ENCODE results near the gene SPATA3.
A peak's percentile ranks its signal among the peaks of the same experiment; 100 is the strongest.
"Not testable (repeated sequence)": the region's sequence is repeated elsewhere in the genome, so short reads cannot be mapped to it uniquely, and the experiment has no call there.

Gene SPATA3

DNA sequence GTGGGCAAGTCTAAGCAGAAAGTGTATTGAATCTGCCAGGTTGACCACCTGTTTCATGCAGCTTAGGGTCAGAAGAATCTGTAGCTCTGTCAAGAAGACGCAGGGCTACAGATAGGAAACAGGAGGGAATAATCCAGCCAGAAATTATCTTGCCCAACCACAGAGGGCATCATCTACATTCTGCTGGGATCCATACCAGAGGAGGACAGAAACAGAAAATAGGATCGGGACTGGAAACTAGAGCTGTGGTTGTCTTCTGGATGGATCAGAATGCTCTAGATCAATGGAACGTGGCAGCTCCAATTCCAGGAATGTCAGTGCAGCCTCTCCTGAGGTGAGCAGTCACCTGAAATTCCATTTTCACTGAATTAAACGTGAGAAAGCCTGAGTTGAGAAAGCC, 3.6 kb downstream of the SPATA3 start:
- DNase-seq = no peak

DNA sequence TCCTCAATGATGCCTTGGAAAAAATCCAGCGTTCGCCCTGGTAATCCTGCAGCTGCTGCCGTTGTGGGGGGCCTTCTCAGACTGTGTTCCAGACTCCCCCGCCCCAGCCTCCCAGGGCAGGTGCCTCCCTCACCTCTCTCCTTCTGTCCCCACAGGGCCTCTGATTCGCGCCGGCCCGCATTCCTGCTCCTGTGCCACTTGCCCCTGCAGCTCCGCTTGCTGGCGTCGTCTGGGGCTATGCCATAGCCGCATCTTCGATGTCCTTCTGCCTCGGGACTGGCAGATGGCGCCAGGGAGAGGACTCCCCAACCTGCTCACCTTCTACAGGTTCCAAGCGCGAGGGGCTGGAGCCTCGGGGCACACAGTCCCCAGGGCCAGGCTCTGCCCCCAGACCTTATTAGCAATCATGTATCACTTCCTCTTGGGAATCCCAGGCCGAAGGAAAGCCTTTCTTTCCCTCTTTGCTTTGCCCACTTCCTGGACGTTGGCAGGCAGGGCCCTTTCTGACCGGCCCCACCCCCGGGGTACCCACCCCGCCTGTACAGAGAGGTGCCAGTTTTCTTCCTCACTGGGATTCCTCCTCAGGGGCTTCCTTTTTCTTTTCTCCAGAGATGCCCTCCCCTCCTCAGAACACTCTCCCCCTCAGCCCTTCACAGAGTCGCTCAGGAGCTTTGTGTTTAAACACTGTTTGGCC, 4.4 kb downstream of the SPATA3 start:
- DNase-seq = peak; percentile 36

DNA sequence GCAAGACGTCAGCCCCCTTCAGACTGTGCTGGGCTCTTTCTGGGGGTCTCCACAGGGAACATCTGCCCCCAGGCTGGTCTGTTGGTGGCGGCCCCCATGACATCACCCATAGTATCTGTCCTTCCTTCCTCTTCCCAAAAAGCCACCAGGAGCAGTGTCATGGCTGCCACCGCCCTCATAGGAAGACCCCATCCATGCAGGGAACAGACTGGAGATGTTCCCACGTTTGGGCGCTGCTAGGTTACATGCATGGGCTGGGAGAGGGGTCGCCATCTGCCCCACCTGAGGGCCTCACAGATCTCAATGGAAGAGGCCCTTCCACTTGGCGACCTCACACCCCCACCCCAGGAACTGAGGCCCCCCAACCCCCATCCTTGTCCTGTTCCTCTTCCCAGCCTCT, 5.1 kb downstream of the SPATA3 start:
- DNase-seq = no peak

DNA sequence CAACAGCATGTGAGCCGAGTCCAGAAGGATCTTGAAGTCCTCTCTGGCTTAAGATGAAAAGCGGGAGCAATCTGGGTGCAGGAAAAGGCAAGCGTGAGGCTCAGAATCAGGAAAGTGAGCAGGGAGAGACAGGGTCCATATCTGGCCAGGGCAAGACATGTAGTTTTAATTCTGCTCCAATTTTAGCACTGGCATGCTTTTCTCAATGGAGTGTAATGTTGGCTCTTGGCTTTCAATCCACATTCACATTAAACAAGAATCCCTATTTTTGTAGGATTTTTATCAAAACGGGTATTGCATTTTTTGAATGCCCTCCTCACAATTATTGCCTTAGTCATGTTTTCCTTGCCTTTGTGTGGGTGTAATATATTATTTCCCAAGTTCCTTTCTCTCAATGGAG, 6.0 kb downstream of the SPATA3 start:
- no peak for DNase-seq

- no peak for DNase-seq
Observed at GRCh38 chr2:231002641-231003040, 6.7 kb downstream of the SPATA3 start.

DNA sequence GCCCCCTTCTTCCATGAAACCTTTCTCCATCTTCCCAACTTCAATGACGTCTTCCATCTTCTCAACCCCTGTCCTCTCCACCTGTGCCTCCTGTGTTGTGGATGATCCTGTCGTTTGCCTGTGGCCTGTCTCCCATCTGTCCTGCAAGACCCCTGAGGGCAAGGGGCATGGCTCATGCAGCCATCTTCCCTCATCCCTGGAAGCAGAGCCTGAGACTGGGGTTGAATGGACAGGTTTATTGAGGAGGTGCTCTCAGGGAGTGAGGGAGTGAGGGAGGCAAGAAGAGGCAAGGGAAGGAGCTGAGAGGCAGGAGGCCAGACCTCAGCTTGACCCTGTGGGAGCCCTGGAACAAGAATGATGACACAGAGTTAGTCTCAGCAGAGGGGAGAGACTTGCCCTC, 7.3 kb downstream of the SPATA3 start:
- no peak for DNase-seq

DNA sequence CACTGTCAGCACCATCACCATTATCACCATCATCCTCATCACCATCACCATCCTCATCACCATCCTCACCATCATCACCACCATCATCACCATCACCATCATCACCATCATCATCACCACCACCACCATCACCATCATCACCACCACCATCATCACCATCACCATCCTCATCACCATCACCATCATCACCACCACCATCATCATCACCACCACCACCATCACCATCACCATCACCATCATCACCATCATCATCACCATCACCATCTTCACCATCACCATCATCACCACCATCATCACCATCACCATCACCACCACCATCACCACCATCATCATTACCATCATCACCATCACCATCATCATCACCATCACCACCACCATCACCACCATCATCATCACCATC, 9.0 kb downstream of the SPATA3 start:
- DNase-seq = not testable (repeated sequence)

DNA sequence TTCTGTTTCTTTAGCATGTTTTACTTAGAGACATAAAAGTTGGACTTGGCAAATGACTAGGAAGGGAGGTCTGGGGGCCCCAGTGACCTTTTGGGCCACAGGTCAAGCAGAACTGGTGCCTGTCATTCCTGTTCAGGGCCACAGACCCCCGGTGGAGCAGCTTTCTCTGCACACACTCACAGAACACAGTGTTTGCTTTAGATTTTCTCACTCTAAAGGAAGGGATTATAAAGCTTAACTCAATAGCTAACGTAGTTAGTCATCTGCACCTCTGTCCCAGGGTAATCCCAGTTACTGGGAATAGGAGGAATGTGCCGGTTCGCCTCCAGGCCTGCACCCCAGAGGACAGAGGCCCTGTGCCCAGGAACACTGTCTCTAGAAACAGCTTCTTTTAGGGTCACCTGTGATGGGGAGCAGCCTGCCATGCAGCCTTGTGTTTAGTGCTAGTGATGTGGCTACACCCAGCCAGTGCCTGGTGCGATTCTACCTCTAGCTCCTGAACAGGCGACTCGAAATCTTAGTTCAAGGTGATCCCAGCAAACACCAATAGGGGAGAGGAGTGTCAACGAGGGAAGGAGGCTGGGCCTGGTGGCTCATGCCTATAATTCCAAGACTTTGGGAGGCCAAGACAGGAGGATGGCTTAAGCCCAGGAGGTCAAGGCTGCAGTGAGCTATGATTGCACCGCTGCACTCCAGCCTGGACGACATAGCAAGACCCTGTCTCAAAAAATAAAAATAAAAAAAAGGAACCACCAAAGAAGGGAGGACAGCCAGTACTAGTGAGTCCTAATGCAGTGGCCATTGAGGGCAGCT, 11.6 kb downstream of the SPATA3 start:
- no peak for DNase-seq

DNA sequence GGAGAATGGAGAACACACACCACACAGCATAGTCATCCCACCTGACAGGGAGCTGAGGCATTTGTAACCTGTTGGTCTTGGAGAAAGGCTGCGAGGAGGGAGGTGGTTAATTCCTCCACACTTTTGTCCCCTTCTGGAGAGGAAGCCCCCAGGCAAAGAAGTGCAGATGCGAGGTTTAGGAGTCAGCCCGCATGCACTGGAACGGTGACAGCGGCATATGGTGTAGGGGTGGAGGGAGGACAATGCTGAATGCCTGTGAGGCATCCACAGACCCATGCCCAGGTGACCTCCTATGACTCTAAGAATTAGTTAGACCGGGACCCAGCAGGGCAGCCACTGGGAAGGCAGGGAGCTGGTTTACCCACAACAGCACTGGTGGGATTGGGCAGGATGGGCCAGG, 12.2 kb downstream of the SPATA3 start:
- DNase-seq = no peak

DNA sequence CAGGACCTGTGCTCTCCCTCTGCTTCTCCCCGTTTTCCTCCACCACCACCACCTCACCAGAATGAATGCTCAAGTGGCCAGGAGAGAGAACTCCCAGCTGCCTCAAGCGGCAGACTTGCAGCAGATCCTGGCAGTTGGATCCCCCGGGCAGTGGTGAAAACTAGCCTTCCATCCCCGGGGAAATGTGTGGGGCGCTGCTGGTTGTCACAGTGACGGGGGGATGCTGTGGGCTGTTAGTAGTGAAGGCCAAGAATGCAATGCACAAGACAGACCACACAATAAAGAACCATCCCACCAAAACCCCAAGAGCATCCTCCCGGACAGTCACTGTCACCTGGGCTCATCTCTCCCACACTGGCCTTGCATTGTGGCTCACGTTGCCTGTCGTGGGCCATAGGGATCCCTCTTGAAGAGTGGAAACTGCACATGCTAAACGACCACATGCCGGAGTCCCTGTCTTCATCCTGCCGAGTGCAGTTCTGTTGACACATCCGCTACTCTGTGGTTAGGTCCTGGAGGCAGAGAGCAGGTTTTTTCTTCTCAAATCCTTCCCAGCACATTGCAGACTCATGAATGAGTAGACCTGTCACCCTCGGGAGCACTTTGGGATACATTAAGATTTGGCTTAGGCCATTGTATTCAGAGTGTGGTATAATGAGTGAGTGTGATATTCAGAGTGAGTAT, 13.5 kb downstream of the SPATA3 start:
- DNase-seq = no peak

DNA sequence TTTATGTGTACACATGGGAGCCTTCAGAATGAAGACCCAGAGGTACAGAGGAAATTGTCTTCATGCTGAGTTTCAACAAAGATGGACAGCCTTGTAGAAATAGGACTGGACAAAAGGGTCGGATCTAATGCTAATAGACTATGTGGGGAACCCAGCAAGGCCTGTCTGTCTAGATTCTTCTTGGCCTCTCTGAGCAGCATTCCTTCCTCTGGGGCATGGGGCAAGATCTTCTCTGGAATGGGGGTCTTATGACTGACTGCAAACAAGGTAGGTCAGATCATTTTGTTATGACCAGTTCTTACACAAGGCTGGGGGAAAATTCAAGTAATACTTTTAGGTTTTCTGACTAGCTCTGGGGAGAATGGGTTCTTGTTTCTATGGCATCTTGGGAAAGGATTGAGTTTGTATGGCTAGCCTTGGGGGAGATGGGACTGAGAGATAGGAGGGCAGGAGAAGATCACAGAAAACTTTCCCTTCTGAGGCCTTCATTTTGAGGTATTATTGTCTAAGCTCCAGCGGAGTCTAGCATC, 14.3 kb downstream of the SPATA3 start:
- DNase-seq = no peak

- DNase-seq = no peak
Observed at GRCh38 chr2:231011526-231011925, 15.6 kb downstream of the SPATA3 start.

- no peak for DNase-seq
Observed at GRCh38 chr2:231012463-231012862, 16.5 kb downstream of the SPATA3 start.

GRCh38 chr2:231013820-231014219, 17.9 kb downstream of the SPATA3 start:
- no peak for DNase-seq

GRCh38 chr2:231015478-231015877, 19.6 kb downstream of the SPATA3 start:
- DNase-seq = no peak

DNA sequence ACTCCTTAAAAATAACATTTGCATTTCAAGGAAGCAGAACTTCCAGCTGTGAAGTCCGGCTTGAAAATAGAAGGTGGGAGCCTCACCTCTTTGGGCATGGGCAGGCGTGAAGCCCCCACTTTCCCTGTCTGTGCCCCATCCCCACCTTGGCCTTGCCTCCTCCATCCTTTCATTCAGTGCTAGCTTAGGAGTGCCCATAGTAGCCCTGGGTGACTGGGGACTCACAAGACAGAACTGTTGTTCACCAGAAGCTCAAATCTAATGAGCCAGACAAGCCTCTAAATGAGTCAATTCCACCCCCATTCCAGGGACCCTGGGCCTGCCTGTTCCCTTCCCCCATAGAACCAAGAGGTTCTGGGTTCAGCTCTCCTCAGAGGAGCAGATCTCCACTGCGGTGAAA, 20.0 kb downstream of the SPATA3 start:
- DNase-seq = no peak

DNA sequence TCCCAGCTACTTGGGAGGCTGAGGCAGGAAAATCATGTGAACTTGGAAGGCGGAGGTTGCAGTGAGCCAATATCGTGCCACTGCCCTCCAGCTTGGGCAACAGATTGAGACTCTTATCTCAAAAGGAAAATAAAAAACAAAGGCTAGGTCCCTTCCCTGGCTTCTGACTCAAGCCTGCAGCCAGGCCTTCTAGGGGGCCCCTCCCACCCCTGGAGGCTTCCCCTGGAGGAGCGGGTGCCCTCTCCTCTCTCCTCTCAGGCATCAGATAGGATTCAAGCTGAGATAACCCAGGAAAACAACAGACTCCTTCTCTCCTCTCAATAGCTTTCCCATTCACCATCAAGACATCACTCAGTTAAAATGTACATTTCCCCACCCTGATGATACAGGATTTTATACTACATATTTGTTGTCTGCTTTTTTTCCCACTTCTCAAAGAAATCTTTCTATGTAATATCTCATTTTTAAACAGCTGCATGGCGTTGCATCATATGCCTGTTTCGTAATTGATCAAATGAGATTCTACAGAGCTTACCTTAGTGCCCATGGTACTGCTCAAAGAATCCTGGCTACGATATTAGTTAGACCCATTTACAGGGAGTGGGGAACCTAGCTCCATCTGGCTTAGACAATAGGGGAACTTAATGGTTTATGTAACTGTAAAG, 20.8 kb downstream of the SPATA3 start:
- DNase-seq = no peak

DNA sequence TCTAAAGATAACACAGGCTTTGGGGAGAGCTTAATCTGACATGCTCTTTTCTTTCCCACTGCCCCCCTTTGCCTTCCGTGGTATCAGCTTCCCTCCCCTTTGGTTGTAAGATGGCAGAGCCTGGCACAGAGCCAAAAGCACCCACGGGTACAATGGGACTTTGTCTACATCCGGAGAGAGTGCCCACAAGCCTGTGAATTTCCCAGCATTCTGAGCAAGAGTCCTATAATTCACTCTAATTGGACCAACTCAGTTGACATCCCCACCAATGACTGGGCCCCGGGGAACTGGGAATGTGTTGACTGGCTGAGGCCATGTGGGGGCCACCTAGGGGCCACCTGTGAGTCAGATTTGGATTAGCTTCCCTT, 21.3 kb downstream of the SPATA3 start:
- no peak for DNase-seq

GRCh38 chr2:231018184-231018583, 22.3 kb downstream of the SPATA3 start:
- no peak for DNase-seq

GRCh38 chr2:231025059-231025458, 29.1 kb downstream of the SPATA3 start:
- DNase-seq = not testable (repeated sequence)

GRCh38 chr2:231028889-231029288, 33.0 kb downstream of the SPATA3 start:
- DNase-seq = no peak

GRCh38 chr2:231029563-231029962, 33.6 kb downstream of the SPATA3 start:
- DNase-seq = no peak

DNA sequence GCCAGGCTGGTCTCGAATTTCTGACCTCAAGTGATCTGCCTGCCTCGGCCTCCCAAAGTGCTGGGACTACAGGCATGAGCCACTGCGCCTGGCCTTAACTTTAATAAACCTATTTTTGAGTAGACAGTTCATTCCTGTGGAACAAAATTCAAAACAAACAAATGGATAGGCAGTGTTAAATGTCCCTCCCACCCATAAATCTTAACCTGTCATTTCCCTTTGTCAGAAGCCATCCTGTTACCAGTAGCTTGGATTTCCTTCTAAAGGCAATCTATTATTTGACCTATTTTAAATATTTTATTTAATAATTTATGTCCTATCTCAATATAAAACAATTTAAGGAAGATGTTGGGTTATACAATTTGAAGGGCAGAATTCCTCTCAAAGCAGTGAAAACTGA, 34.8 kb downstream of the SPATA3 start:
- DNase-seq = no peak
